GM21360 (cell line): ENCODE data around the gene DDX41.
"Not testable (repeated sequence)": the region's sequence is repeated elsewhere in the genome, so short reads cannot be mapped to it uniquely, and the experiment has no call there.

ENCODE experiments used
- ATAC-seq: cut with Tn5 transposase; IDR thresholded peaks from one replicate; pipeline ENCODE4 v1.9.1; 2021; ENCODE audit warnings: mild to moderate bottlenecking, moderate library complexity; ENCODE audit not compliant: unreplicated experiment

The DDX41 gene

DNA sequence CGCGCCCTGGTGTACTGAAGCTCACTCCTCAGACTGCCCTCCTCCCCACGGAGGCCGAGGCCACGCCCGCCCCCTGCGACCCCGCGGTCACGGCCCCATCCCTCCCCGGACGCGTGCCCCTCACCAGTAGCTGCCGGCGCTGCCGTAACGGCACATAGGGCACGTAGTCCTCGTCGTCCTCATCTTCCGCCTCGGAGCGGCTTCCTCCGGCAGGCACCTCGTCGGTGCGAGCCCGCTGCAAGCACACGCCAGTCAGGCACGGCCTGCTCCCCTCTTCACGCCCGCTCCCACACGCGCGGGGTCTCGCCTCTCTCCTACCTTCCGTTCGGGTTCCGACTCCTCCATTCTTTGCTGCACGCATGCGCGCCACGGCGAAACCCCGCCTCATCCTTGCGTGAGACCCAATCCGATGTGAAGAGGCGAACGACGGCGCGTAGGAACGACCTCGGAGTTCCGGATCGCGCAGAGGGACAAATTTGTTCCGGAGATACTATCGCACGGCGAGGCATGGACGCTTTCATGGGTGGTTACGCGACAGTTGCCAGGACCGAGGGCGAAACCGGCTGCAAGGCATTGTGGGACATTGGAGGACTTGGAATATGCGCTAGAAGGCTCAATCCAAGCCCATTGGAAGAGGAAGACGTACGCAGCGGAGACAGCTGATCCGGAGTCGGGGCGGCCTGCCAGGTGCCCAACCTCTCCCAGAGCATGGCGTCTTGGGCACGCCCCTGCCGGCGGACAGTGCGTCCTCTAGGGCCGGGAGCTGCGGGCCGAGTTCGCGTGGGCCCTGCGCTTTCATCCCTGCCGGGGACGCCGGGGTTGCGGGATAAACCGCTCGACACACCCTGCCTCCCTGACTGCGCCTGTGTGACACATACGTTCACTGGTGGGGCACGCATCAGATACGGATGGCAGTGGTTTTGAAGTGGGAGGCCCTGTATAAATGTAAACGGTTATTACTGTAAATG, at the start of gene DDX41:
Gene DDX41 (minus strand): TSS at position 361 of the 968 bp plus-strand sequence. CDS start 16 bp downstream, at position 345.
- peak; percentile 69 for ATAC-seq

DNA sequence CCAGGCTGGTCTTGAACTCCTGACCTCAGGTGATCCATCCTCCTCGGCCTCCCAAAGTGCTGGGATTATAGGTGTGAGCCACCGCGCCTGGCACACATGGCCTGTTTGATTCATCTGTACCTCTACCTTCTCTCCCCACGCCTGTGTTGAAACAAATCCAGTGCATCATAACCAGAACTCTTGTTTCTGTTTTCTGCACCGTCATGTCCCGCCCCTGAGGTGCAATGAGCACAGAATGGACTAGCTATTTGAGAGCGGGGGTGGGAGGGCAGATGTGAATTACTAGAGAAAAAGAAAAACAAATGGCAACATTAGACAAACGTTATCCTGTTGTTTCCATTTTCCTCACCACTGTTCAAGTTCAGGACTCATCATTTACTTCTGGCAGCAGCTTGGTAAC, 48.3 kb upstream of the DDX41 start:
- ATAC-seq: no peak

- ATAC-seq: not testable (repeated sequence)
Measured at GRCh38 chr5:177559446-177559941, 42.7 kb upstream of the DDX41 start.

GRCh38 chr5:177557796-177558195, 41.0 kb upstream of the DDX41 start:
- no peak for ATAC-seq

- no peak for ATAC-seq
Measured at GRCh38 chr5:177557041-177557647, 40.4 kb upstream of the DDX41 start.

GRCh38 chr5:177555665-177556064, 38.9 kb upstream of the DDX41 start:
- ATAC-seq: no peak

DNA sequence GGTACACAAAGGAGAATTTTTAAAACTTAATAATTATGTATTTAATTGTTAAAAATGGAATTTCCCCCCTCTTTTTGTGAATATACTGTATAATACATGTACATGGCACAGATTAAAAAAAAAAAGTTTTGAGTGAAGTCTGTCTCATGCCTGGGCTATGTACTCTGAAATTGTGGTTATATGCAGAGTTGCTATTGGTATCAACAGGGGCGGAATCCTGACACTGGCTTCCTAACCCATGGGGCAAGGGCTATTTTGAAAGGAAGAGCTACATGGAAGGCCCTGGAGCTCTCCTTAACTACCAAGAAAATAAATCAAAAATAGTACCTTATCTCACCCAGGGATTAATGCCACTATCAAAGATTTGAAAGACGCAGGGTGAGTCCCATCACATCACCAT, 38.5 kb upstream of the DDX41 start:
- no peak for ATAC-seq

- ATAC-seq: peak; percentile 91
Measured at GRCh38 chr5:177554474-177555111, 37.8 kb upstream of the DDX41 start, which contains the start of gene FAM193B. Gene FAM193B, minus strand, starts transcription at chr5:177554563. Its CDS starts 105 bp downstream, at chr5:177554458.

- ATAC-seq: peak; percentile 34
Measured at GRCh38 chr5:177553671-177554429, 37.1 kb upstream of the DDX41 start.

DNA sequence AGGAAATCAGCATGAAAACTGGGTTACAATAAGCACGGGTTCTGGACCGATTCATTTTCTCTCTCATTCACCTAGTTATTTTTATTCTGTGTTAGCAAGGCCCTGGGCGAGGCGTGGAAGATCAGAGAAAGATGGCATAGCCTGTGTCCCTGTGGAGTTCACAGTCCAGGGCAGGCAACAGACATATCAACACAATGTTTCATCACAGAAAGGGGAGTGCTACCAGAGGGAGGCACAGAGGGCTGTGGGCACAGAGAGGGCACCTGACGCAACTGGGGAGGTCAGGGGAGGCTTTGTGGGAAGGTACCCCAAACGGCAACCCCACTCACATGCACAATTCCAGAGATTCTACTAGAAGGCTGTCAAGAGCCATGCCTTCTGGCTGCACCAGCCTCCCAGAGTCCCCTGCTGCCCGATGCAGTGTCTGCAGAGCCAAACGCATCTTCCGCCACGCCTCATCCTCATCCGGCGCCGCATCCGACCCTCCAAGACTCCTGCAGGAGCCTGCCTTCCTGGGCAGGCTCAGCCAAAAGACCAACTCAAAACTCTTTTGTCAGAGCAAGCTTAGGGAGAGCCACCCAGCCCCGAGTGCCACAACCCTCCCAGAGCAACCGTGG, 36.2 kb upstream of the DDX41 start:
- ATAC-seq: no peak

- no peak for ATAC-seq
Measured at GRCh38 chr5:177550122-177550521, 33.4 kb upstream of the DDX41 start.

- no peak for ATAC-seq
Measured at GRCh38 chr5:177548495-177548894, 31.7 kb upstream of the DDX41 start.

DNA sequence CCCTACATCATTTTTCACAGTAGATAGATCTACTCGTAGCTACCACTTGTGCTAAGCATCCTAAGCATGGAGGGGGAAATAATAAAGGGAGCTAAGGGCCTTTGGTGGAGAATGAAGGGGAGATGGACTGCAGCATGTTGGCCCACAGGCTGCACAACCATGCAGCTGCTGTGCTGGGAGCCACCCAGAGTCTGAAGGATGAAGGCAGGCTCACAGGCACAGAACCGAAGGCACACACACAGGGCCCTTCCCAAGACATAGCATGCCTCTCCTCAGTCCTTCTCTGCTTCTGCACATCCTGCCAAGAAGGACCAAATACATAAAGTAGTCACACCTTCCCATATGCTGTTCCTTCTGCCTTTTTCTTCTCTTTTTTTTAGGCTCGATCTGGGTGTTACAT, 31.0 kb upstream of the DDX41 start:
- ATAC-seq: no peak

DNA sequence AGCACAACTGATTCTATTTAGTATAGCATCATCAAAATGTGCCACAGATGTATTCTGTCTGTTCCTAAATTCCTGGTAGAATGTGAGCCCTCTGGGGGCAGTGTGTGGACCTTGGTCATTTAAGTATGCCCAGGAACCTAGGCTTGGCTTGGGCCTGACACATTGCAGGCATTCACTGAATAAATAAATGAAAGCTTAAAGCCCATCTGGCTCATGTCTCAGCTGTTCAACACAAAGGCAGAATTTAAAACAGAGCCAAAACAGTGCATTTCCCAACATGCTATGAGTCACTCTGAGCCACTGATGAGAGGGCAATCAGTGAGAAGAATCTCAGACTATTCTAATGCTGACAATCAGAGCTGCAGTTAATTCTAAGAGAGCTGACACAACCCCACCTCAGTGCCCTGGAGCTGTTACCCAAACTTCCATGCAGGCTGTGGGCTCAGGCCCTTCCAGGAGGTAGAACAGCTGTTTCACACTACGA, 29.5 kb upstream of the DDX41 start:
- ATAC-seq: no peak

DNA sequence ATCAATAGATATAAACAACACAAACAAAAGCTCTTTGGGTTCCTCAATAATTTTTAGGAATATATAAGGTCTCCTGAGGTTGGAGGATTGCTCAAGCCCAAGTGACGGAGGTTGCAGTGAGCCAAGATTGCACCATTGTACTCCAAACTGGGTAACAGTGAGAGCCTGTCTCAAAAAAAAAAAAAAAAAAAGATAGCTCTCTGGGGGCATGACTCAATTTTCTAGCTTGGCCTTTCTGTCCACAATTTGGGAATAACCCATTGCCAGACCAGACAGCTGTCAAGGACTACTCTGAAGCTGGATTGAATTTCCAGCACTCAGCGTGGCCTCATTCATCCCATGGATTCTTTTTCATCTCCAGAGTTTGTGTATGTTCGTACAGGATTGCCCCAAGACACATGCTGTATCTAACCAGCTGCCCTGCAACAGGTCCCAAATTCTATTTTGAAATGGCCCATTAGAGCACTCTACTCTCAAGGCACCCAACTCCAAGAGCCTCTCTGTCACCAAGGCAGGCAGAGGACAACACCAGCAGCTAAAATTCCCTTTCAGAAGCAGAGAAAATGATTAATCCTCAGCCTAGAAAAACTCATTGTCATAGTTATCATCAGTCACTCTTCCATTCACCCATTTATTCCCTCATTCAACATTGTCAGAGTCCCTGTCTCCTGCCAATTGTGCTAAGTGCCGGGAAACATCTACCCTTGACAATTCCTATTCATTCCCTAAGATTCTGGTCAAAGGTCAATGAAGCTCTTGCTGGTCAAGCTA, 28.9 kb upstream of the DDX41 start:
- no peak for ATAC-seq

DNA sequence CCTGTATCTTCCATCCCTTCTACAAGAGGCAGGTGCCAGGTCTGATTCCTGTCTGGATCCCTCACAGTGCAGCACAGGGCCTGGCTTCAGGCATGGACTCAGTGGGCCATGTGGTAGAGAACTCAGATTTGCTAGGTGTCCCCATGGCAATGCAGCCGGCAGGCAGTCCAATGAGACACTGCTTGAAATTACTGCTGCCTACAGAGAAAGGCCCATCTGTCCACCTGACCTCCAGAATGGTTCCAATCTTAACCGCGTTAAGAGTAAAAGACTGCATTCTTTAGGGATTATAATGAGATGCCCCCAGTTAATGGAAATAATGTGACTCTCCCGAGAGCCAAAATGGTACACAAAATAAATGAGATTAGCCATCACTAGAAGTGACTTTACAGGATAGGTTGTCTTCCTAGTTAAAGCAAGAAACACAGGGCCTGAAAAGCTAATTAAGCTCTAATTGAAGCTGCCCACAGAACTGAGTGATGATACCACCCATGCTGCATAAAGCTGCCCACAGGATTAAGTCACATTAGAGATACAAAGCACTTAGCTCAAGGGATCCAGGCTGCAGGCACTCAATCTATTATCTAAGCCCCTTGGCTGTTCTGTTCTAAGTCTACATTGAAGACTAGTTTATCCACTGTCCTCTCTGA, 26.2 kb upstream of the DDX41 start:
- no peak for ATAC-seq

DNA sequence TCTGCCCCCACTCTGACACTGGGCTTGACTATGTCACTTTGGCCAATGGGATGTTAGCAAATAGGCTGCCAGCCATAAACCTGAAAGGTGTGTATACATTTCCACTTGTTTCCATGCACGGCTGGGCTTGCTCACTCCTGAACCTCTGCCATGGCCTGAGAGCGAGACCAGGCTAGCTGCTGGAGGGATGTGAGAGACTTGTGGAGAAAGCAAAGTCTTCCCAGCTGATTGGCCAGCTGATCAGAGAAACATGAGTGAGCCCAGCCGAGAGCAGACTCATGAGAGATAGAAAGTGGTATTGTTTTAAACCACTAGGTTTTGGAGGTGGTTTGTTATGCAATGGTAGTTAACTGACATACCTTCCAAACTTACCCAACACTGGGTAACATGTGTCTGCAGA, 23.7 kb upstream of the DDX41 start:
- no peak for ATAC-seq

DNA sequence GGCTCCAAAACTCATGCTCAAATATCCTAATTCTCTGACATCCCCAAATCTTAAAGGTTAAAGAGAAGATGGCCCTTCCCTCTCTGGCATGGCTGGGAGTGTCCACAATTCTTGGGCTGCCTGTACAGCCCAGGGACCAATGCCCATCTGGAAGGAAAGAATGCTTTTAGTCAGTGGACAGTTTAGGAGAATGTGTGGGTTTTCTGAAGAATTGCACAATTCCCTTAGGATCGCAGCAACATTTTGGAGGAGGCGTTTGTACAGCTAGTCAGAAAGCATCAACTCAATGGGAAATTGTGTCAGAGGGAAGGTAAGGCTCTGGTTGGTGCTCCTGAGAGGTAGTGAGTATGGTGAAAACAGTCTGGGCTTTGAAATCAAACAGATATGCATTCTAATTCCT, 22.6 kb upstream of the DDX41 start:
- ATAC-seq: no peak

DNA sequence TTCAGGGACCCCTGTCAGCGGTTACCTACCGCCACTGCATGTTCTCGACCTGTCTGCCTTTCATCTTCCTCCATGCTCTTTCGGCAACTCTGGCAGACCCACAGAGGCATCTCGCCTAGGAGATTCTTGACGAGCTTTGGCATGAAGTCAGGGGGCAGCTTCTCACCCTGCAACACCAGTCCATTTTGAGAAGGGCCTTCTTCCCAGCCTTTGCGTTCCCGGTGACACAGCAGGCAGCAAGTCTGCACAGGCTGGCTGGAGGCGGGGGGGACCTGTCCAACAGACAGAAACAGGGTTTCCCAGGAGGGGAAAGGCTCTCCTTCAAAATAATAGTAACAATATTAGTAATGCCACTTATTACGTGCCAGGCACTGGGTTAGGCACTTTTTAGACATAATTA, 22.1 kb upstream of the DDX41 start:
- ATAC-seq: no peak
